Renal cortex interstitium (tissue), 11 donors: ENCODE data around the gene DOCK3. TPM values are rescaled to one million over a fixed set of nuclear protein-coding genes. Genes with fewer than 3 reads are reported as not detected.
A peak's percentile ranks its signal among the peaks of the same experiment; 100 is the strongest.
"Not testable (repeated sequence)": the region's sequence is repeated elsewhere in the genome, so short reads cannot be mapped to it uniquely, and the experiment has no call there.

ENCODE experiments used
- DNase-seq, 11 donors: peaks; one replicate each; pipeline ENCODE4 v3.0.0-alpha.2; 2013; ENCODE audit warnings: low read depth in 9 of 11, low spot score in 4 of 11; ENCODE audit errors: extremely low read depth in 1 of 11
- polyA plus RNA-seq, 3 donors: library from polyadenylated mRNA; unstranded; fragments of 120-200 nt; gene quantifications; one replicate each; pipeline ENCODE4 v1.2.1, GENCODE V29; 2013; ENCODE audit not compliant: insufficient read length in 3 of 3

Gene DOCK3
- polyA plus RNA-seq, 3 donors, result 1.4 to 2.2 (median 1.5) TPM

- DNase-seq, result no peak
Measured at GRCh38 chr3:51243924-51244323, 569.2 kb downstream of the DOCK3 start.

- DNase-seq, result no peak
Measured at GRCh38 chr3:51245867-51246266, 571.1 kb downstream of the DOCK3 start.

- no peak for DNase-seq
Measured at GRCh38 chr3:51257870-51258269, 583.1 kb downstream of the DOCK3 start.

GRCh38 chr3:51264166-51264565 is 589.4 kb downstream of the DOCK3 start:
- not testable (repeated sequence) for DNase-seq

GRCh38 chr3:51268132-51268531 is 593.4 kb downstream of the DOCK3 start:
- no peak for DNase-seq

- no peak for DNase-seq
Measured at GRCh38 chr3:51269466-51269865, 594.7 kb downstream of the DOCK3 start.

- DNase-seq, result no peak
Measured at GRCh38 chr3:51270559-51270958, 595.8 kb downstream of the DOCK3 start.

GRCh38 chr3:51271172-51271571 is 596.4 kb downstream of the DOCK3 start:
- no peak for DNase-seq

GRCh38 chr3:51274052-51274451 is 599.3 kb downstream of the DOCK3 start:
- DNase-seq, result no peak

GRCh38 chr3:51275111-51275805 is 600.5 kb downstream of the DOCK3 start:
- peak in 3 of 11 donors; percentile 4 to 18 (median 7) for DNase-seq

- DNase-seq, result no peak
Measured at GRCh38 chr3:51276046-51276445, 601.3 kb downstream of the DOCK3 start.

- DNase-seq, result no peak
Measured at GRCh38 chr3:51279448-51279847, 604.7 kb downstream of the DOCK3 start.

- DNase-seq, result no peak
Measured at GRCh38 chr3:51280176-51280575, 605.4 kb downstream of the DOCK3 start.

- DNase-seq, result no peak
Measured at GRCh38 chr3:51282931-51283330, 608.2 kb downstream of the DOCK3 start.

GRCh38 chr3:51283421-51283820 is 608.7 kb downstream of the DOCK3 start:
- DNase-seq, result no peak

GRCh38 chr3:51295625-51296024 is 620.9 kb downstream of the DOCK3 start:
- no peak for DNase-seq

GRCh38 chr3:51297333-51297732 is 622.6 kb downstream of the DOCK3 start:
- no peak for DNase-seq

- no peak for DNase-seq
Measured at GRCh38 chr3:51304230-51304629, 629.5 kb downstream of the DOCK3 start.

GRCh38 chr3:51306093-51306492 is 631.4 kb downstream of the DOCK3 start:
- no peak for DNase-seq

GRCh38 chr3:51307458-51307857 is 632.7 kb downstream of the DOCK3 start:
- DNase-seq, result no peak

- not testable (repeated sequence) for DNase-seq
Measured at GRCh38 chr3:51307945-51308607, 633.3 kb downstream of the DOCK3 start.
